Mesothelial cell of epicardium (in vitro differentiated cells): ENCODE measurements around the gene SGMS1. TPM values are rescaled to one million over a fixed set of nuclear protein-coding genes. Genes with fewer than 3 reads are reported as not detected.

Experiments used
- DNase-seq, 2 experiments: peaks; one replicate each; pipeline ENCODE4 v3.0.0; 2021; ENCODE audit warnings: low spot score in 2 of 2; ENCODE audit not compliant: unreplicated experiment in 2 of 2
- H3K27ac Mint-ChIP-seq: 2 replicates; pipeline ENCODE4 v1.8.0; 2021; ENCODE audit warnings: mixed read lengths
- H3K27me3 Mint-ChIP-seq: 2 replicates; pipeline ENCODE4 v1.8.0; 2021; ENCODE audit warnings: low read depth, mixed read lengths
- H3K36me3 Mint-ChIP-seq: 2 replicates; pipeline ENCODE4 v1.8.0; 2021; ENCODE audit warnings: mixed read lengths
- H3K4me1 Mint-ChIP-seq: 2 replicates; pipeline ENCODE4 v1.8.0; 2021; ENCODE audit warnings: mixed read lengths
- H3K4me3 Mint-ChIP-seq: 2 replicates; pipeline ENCODE4 v1.8.0; 2021; ENCODE audit warnings: mild to moderate bottlenecking, moderate library complexity, mixed read lengths
- H3K9me3 Mint-ChIP-seq: 2 replicates; pipeline ENCODE4 v1.8.0; 2021; ENCODE audit warnings: mixed read lengths
- CTCF ChIP-seq: fragments of 200-600 bp; sonication (generic); IDR thresholded peaks from one replicate; pipeline ENCODE4 v1.5.0; 2021; ENCODE audit warnings: antibody characterized with exemption; ENCODE audit not compliant: unreplicated experiment
- total RNA-seq: library from RNA; stranded (reverse); gene quantifications from 3 replicates; pipeline ENCODE4 v1.2.1, GENCODE V29; 2021

The SGMS1 gene
- total RNA-seq, 1 donor from 2014 or later = 14.9 TPM

- H3K4me3 Mint-ChIP-seq = no peak overlapping the region
Observed at GRCh38 chr10:50439187-50439586, 184.6 kb downstream of the SGMS1 start.

GRCh38 chr10:50438049-50438936 is 185.5 kb downstream of the SGMS1 start:
- no peaks in the 10 kb centered on the region for H3K27me3 Mint-ChIP-seq
- no peak overlapping the region for H3K4me3 Mint-ChIP-seq
- no peaks in the 10 kb centered on the region for H3K4me1 Mint-ChIP-seq
- no peak for DNase-seq
- no peak for TF ChIP-seq CTCF
- peaks cover 3% of the 10 kb centered on the region for H3K9me3 Mint-ChIP-seq
- no peaks in the 10 kb centered on the region for H3K36me3 Mint-ChIP-seq
- H3K27ac Mint-ChIP-seq = no peak overlapping the region

More at GRCh38 chr10:50439187-50439586, 184.6 kb downstream of the SGMS1 start:
- no peak for DNase-seq
- H3K4me1 Mint-ChIP-seq = no peaks in the 10 kb centered on the region
- H3K27ac Mint-ChIP-seq = no peak overlapping the region
- no peaks in the 10 kb centered on the region for H3K27me3 Mint-ChIP-seq
- H3K9me3 Mint-ChIP-seq = peaks cover 7% of the 10 kb centered on the region
- H3K36me3 Mint-ChIP-seq = peaks cover 2% of the 10 kb centered on the region
- no peak for TF ChIP-seq CTCF

GRCh38 chr10:50437248-50437647 is 186.5 kb downstream of the SGMS1 start:
- Mint-ChIP-seq H3K4me3 (no peak overlapping the region), H3K4me1 (no peaks in the 10 kb centered on the region), H3K36me3 (no peaks in the 10 kb centered on the region), H3K27ac (no peak overlapping the region), H3K27me3 (no peaks in the 10 kb centered on the region), H3K9me3 (no peaks in the 10 kb centered on the region)
- TF ChIP-seq CTCF = no peak
- DNase-seq = no peak

GRCh38 chr10:50436805-50437204 is 187.0 kb downstream of the SGMS1 start:
- TF ChIP-seq CTCF = no peak
- Mint-ChIP-seq H3K9me3 (no peaks in the 10 kb centered on the region), H3K27me3 (no peaks in the 10 kb centered on the region), H3K36me3 (no peaks in the 10 kb centered on the region), H3K4me3 (no peak overlapping the region), H3K4me1 (no peaks in the 10 kb centered on the region), H3K27ac (no peak overlapping the region)
- no peak for DNase-seq

- Mint-ChIP-seq H3K4me1 (no peaks in the 10 kb centered on the region), H3K36me3 (no peaks in the 10 kb centered on the region), H3K27ac (no peak overlapping the region), H3K4me3 (no peak overlapping the region), H3K27me3 (no peaks in the 10 kb centered on the region), H3K9me3 (no peaks in the 10 kb centered on the region)
- DNase-seq = no peak
- TF ChIP-seq CTCF = no peak
Observed at GRCh38 chr10:50432211-50433009, 191.3 kb downstream of the SGMS1 start.
